Measurements from ENCODE around the gene LRCH1.

- TF ChIP-seq CTCF (IDR thresholded peaks at IDR 0.05) (no peak), POLR2A (IDR thresholded peaks at IDR 0.05) (no peak)
Observed at GRCh38 chr13:46753917-46754316, 200.9 kb downstream of the LRCH1 start.
